GM19351 (cell line): ENCODE results near the gene SIGLEC11.
"Not testable (repeated sequence)": the region's sequence is repeated elsewhere in the genome, so short reads cannot be mapped to it uniquely, and the experiment has no call there.

ENCODE experiments used
- ATAC-seq: cut with Tn5 transposase; IDR thresholded peaks from one replicate; pipeline ENCODE4 v1.9.1; 2021; ENCODE audit warnings: mild to moderate bottlenecking, moderate library complexity; ENCODE audit not compliant: unreplicated experiment

Gene SIGLEC11

GRCh38 chr19:49960980-49961379, at the start of gene SIGLEC11:
Gene SIGLEC11, minus strand, starts transcription at chr19:49961172. Its CDS starts 91 bp downstream, at chr19:49961081.
- ATAC-seq = not testable (repeated sequence)

GRCh38 chr19:50008532-50008931, 47.6 kb upstream of the SIGLEC11 start:
- ATAC-seq = no peak

GRCh38 chr19:50007947-50008346, 47.0 kb upstream of the SIGLEC11 start:
- ATAC-seq = no peak

GRCh38 chr19:50007170-50007569, 46.2 kb upstream of the SIGLEC11 start:
- ATAC-seq = no peak

- ATAC-seq = no peak
These were observed 44.5 kb upstream of the SIGLEC11 start for GRCh38 chr19:50005428-50005827.

GRCh38 chr19:50003810-50004419, 42.9 kb upstream of the SIGLEC11 start:
- no peak for ATAC-seq

GRCh38 chr19:50003254-50003788, 42.3 kb upstream of the SIGLEC11 start:
- ATAC-seq = no peak

- no peak for ATAC-seq
These were observed 41.5 kb upstream of the SIGLEC11 start for GRCh38 chr19:50002386-50002960.

- no peak for ATAC-seq
These were observed 40.8 kb upstream of the SIGLEC11 start for GRCh38 chr19:50001775-50002174.

GRCh38 chr19:50000841-50001557, 40.0 kb upstream of the SIGLEC11 start:
- no peak for ATAC-seq

GRCh38 chr19:50000038-50000840, 39.3 kb upstream of the SIGLEC11 start:
- no peak for ATAC-seq

- ATAC-seq = no peak
These were observed 38.5 kb upstream of the SIGLEC11 start for GRCh38 chr19:49999371-50000010.

- ATAC-seq = no peak
These were observed 36.7 kb upstream of the SIGLEC11 start for GRCh38 chr19:49997709-49998108.

GRCh38 chr19:49988433-49988832, 27.5 kb upstream of the SIGLEC11 start:
- no peak for ATAC-seq

GRCh38 chr19:49988007-49988406, 27.0 kb upstream of the SIGLEC11 start:
- no peak for ATAC-seq

- ATAC-seq = no peak
These were observed 26.3 kb upstream of the SIGLEC11 start for GRCh38 chr19:49987159-49987698.

- ATAC-seq = no peak
These were observed 25.4 kb upstream of the SIGLEC11 start for GRCh38 chr19:49986354-49986753.

GRCh38 chr19:49985871-49986270, 24.9 kb upstream of the SIGLEC11 start:
- ATAC-seq = no peak

- no peak for ATAC-seq
These were observed 23.5 kb upstream of the SIGLEC11 start for GRCh38 chr19:49984491-49984890.

- no peak for ATAC-seq
These were observed 22.8 kb upstream of the SIGLEC11 start for GRCh38 chr19:49983645-49984229.
